ENCODE measurements around the gene OR13F1.

OR13F1 gene

GRCh38 chr9:104536756-104537155, 32.7 kb downstream of the OR13F1 start, which contains the start of gene OR13C3:
OR13C3 (minus strand) TSS chr9:104536856; CDS start chr9:104536723, 133 bp downstream.
- no peaks in the 10 kb centered on the region for H3K4me1 ChIP-seq (ENCODE audit: control insufficient read depth, low read depth, low read length)
- H3K4me2 ChIP-seq (ENCODE audit: low read length), result no peak within 1 kb of the TSS
- no peak within 1 kb of the TSS for H2BK5ac ChIP-seq (ENCODE audit: low read length)
- H4K8ac ChIP-seq (ENCODE audit: low read depth, low read length), result no peak within 1 kb of the TSS
- H3K27ac ChIP-seq (ENCODE audit: low read depth, low read length), result no peak within 1 kb of the TSS
- no peak within 1 kb of the TSS for H2AK5ac ChIP-seq (ENCODE audit: low read length)
- H3K23ac ChIP-seq (ENCODE audit: low read length), result no peak within 1 kb of the TSS
- H3K56ac ChIP-seq (ENCODE audit: low read length), result no peak within 1 kb of the TSS
- H3K4me3 ChIP-seq (ENCODE audit: low read length), result no peak within 1 kb of the TSS
- no peak within 1 kb of the TSS for H2BK15ac ChIP-seq (replicated peaks; ENCODE audit: low read depth)
- DNase-seq, result no peak
- no peaks in the 10 kb centered on the region for H3K36me3 ChIP-seq (ENCODE audit: control insufficient read depth, insufficient read depth, low read length)
- no peaks in the 10 kb centered on the region for H3K79me1 ChIP-seq (ENCODE audit: low read length)
- no peaks in the 10 kb centered on the region for H3K27me3 ChIP-seq (ENCODE audit: insufficient read depth, low read length, poor library complexity)
- no CpG with 5 or more reads among the region's 5 CpGs for WGBS (ENCODE audit: extremely low coverage, insufficient coverage, low lambda C conversion rate)
- no peaks in the 10 kb centered on the region for H3K79me2 ChIP-seq (ENCODE audit: control insufficient read depth, insufficient read depth, low read length)
- no peak within 1 kb of the TSS for H3K18ac ChIP-seq (ENCODE audit: low read length)
- no peak within 1 kb of the TSS for H3K4ac ChIP-seq (ENCODE audit: low read depth, low read length)
- no peak within 1 kb of the TSS for H4K5ac ChIP-seq (ENCODE audit: low read length)
- H2BK120ac ChIP-seq (ENCODE audit: low read depth, low read length), result no peak within 1 kb of the TSS
- no peak within 1 kb of the TSS for H3K9ac ChIP-seq (ENCODE audit: low read length)

GRCh38 chr9:104539275-104539674, 35.2 kb downstream of the OR13F1 start:
- Histone ChIP-seq H3K79me1 (ENCODE audit: low read length) (no peaks in the 10 kb centered on the region), H2BK15ac (replicated peaks; ENCODE audit: low read depth) (no peak overlapping the region), H3K4me3 (ENCODE audit: low read length) (no peak overlapping the region), H3K79me2 (ENCODE audit: control insufficient read depth, insufficient read depth, low read length) (no peaks in the 10 kb centered on the region), H3K4me2 (ENCODE audit: low read length) (no peak overlapping the region), H4K8ac (ENCODE audit: low read depth, low read length) (no peak overlapping the region), H3K18ac (ENCODE audit: low read length) (no peak overlapping the region), H3K36me3 (ENCODE audit: control insufficient read depth, insufficient read depth, low read length) (no peaks in the 10 kb centered on the region), H3K56ac (ENCODE audit: low read length) (no peak overlapping the region), H2AK5ac (ENCODE audit: low read length) (no peak overlapping the region), H2BK120ac (ENCODE audit: low read depth, low read length) (no peak overlapping the region), H4K5ac (ENCODE audit: low read length) (no peak overlapping the region), H3K27me3 (ENCODE audit: insufficient read depth, low read length, poor library complexity) (no peaks in the 10 kb centered on the region), H3K4me1 (ENCODE audit: control insufficient read depth, low read depth, low read length) (no peaks in the 10 kb centered on the region), H3K4ac (ENCODE audit: low read depth, low read length) (no peak overlapping the region), H3K9ac (ENCODE audit: low read length) (no peak overlapping the region), H3K27ac (ENCODE audit: low read depth, low read length) (no peak overlapping the region), H2BK5ac (ENCODE audit: low read length) (no peak overlapping the region), H3K23ac (ENCODE audit: low read length) (no peak overlapping the region)
- no CpG with 5 or more reads among the region's 1 CpG for WGBS (ENCODE audit: extremely low coverage, insufficient coverage, low lambda C conversion rate)
- DNase-seq, result no peak

- no peak overlapping the region for H3K56ac ChIP-seq (ENCODE audit: low read length)
- H3K4ac ChIP-seq (ENCODE audit: low read depth, low read length), result no peak overlapping the region
- H3K4me1 ChIP-seq (ENCODE audit: control insufficient read depth, low read depth, low read length), result no peaks in the 10 kb centered on the region
- H3K9ac ChIP-seq (ENCODE audit: low read length), result no peak overlapping the region
- H4K8ac ChIP-seq (ENCODE audit: low read depth, low read length), result no peak overlapping the region
- DNase-seq, result no peak
- H3K36me3 ChIP-seq (ENCODE audit: control insufficient read depth, insufficient read depth, low read length), result no peaks in the 10 kb centered on the region
- no CpG with 5 or more reads among the region's 4 CpGs for WGBS (ENCODE audit: extremely low coverage, insufficient coverage, low lambda C conversion rate)
- H4K5ac ChIP-seq (ENCODE audit: low read length), result no peak overlapping the region
- no peaks in the 10 kb centered on the region for H3K79me2 ChIP-seq (ENCODE audit: control insufficient read depth, insufficient read depth, low read length)
- H3K4me2 ChIP-seq (ENCODE audit: low read length), result no peak overlapping the region
- no peak overlapping the region for H3K4me3 ChIP-seq (ENCODE audit: low read length)
- H2BK5ac ChIP-seq (ENCODE audit: low read length), result no peak overlapping the region
- no peak overlapping the region for H2BK15ac ChIP-seq (replicated peaks; ENCODE audit: low read depth)
- no peak overlapping the region for H3K18ac ChIP-seq (ENCODE audit: low read length)
- no peak overlapping the region for H3K27ac ChIP-seq (ENCODE audit: low read depth, low read length)
- no peak overlapping the region for H2BK120ac ChIP-seq (ENCODE audit: low read depth, low read length)
- no peaks in the 10 kb centered on the region for H3K27me3 ChIP-seq (ENCODE audit: insufficient read depth, low read length, poor library complexity)
- no peak overlapping the region for H3K23ac ChIP-seq (ENCODE audit: low read length)
- H3K79me1 ChIP-seq (ENCODE audit: low read length), result no peaks in the 10 kb centered on the region
- no peak overlapping the region for H2AK5ac ChIP-seq (ENCODE audit: low read length)
Measured at GRCh38 chr9:104544644-104545043, 40.6 kb downstream of the OR13F1 start.

- Histone ChIP-seq H4K8ac (ENCODE audit: low read depth, low read length) (no peak overlapping the region), H3K79me1 (ENCODE audit: low read length) (no peaks in the 10 kb centered on the region), H3K9ac (ENCODE audit: low read length) (no peak overlapping the region), H3K4me1 (ENCODE audit: control insufficient read depth, low read depth, low read length) (no peaks in the 10 kb centered on the region), H3K56ac (ENCODE audit: low read length) (no peak overlapping the region), H3K23ac (ENCODE audit: low read length) (no peak overlapping the region), H3K18ac (ENCODE audit: low read length) (no peak overlapping the region), H3K4ac (ENCODE audit: low read depth, low read length) (no peak overlapping the region), H3K4me3 (ENCODE audit: low read length) (no peak overlapping the region), H3K36me3 (ENCODE audit: control insufficient read depth, insufficient read depth, low read length) (no peaks in the 10 kb centered on the region), H2AK5ac (ENCODE audit: low read length) (no peak overlapping the region), H3K79me2 (ENCODE audit: control insufficient read depth, insufficient read depth, low read length) (no peaks in the 10 kb centered on the region), H2BK120ac (ENCODE audit: low read depth, low read length) (no peak overlapping the region), H4K5ac (ENCODE audit: low read length) (no peak overlapping the region), H3K27me3 (ENCODE audit: insufficient read depth, low read length, poor library complexity) (no peaks in the 10 kb centered on the region), H2BK15ac (replicated peaks; ENCODE audit: low read depth) (no peak overlapping the region), H3K27ac (ENCODE audit: low read depth, low read length) (no peak overlapping the region), H2BK5ac (ENCODE audit: low read length) (no peak overlapping the region), H3K4me2 (ENCODE audit: low read length) (no peak overlapping the region)
- no CpG with 5 or more reads among the region's 1 CpG for WGBS (ENCODE audit: extremely low coverage, insufficient coverage, low lambda C conversion rate)
- no peak for DNase-seq
Measured at GRCh38 chr9:104553261-104553660, 49.2 kb downstream of the OR13F1 start.
